Neuronal stem cell (in vitro differentiated cells): ENCODE measurements around the gene ARMC8.

Experiments
- DNase-seq: peaks from one replicate; pipeline ENCODE4 v3.0.0-alpha.2; 2013; ENCODE audit warnings: low spot score
- H2AFZ ChIP-seq: one replicate; pipeline ENCODE4 v1.6.1; 2013; ENCODE audit warnings: mild to moderate bottlenecking, low read length, inconsistent platforms
- H2AK5ac ChIP-seq: 2 replicates; pipeline ENCODE4 v1.6.1; 2013; ENCODE audit warnings: low read depth, mild to moderate bottlenecking, inconsistent platforms, low read length, moderate library complexity, mixed read lengths
- H2BK120ac ChIP-seq: 2 replicates; pipeline ENCODE4 v1.6.1; 2013; ENCODE audit warnings: low read depth, mild to moderate bottlenecking, inconsistent platforms, low read length, moderate library complexity, mixed read lengths
- H2BK12ac ChIP-seq: one replicate; pipeline ENCODE4 v1.6.1; 2013; ENCODE audit warnings: low read length, inconsistent platforms
- H2BK15ac ChIP-seq: 2 replicates; pipeline ENCODE4 v1.6.1; 2013; ENCODE audit warnings: mild to moderate bottlenecking, low read length, inconsistent platforms, mixed read lengths
- H2BK5ac ChIP-seq: one replicate; pipeline ENCODE4 v1.6.1; 2013; ENCODE audit warnings: inconsistent platforms, mild to moderate bottlenecking, low read length, moderate library complexity
- H3K14ac ChIP-seq: one replicate; pipeline ENCODE4 v1.6.1; 2013; ENCODE audit warnings: low read length, inconsistent platforms
- H3K18ac ChIP-seq: 2 replicates; pipeline ENCODE4 v1.6.1; 2013; ENCODE audit warnings: low read length, inconsistent platforms
- H3K23ac ChIP-seq: 2 replicates; pipeline ENCODE4 v1.6.1; 2013; ENCODE audit warnings: low read depth, mild to moderate bottlenecking, mixed read lengths, low read length, inconsistent platforms; ENCODE audit not compliant: poor library complexity
- H3K27ac ChIP-seq: replicated peaks from 3 replicates; pipeline ENCODE4 v1.5.1; 2013; ENCODE audit warnings: low read length, inconsistent platforms
- H3K27me3 ChIP-seq, 3 experiments: 2 replicates each; pipeline ENCODE4 v1.6.1; 2013; ENCODE audit warnings: low read length in 3 of 3, mild to moderate bottlenecking in 2 of 3, inconsistent platforms in 1 of 3, low read depth in 1 of 3, mixed read lengths in 1 of 3, moderate library complexity in 1 of 3; ENCODE audit not compliant: control insufficient read depth in 3 of 3, insufficient read depth in 3 of 3
- H3K36me3 ChIP-seq, 2 donors: replicated peaks in 1 of 2; 2 replicates each; pipeline ENCODE4 v1.6.1; 2013; ENCODE audit warnings: low read length in 2 of 2; ENCODE audit not compliant: control insufficient read depth in 2 of 2, insufficient read depth in 2 of 2
- H3K4ac ChIP-seq: 2 replicates; pipeline ENCODE4 v1.6.1; 2013; ENCODE audit warnings: inconsistent platforms, mild to moderate bottlenecking, low read length, moderate library complexity
- H3K4me1 ChIP-seq, 2 donors: 1 replicate in 1 of 2; 2 replicates in 1 of 2; pipeline ENCODE4 v1.6.1; 2013; ENCODE audit warnings: low read length in 2 of 2, low read depth in 1 of 2; ENCODE audit not compliant: control insufficient read depth in 2 of 2, insufficient read depth in 1 of 2
- H3K4me2 ChIP-seq: one replicate; pipeline ENCODE4 v1.6.1; 2013; ENCODE audit warnings: mild to moderate bottlenecking, low read length, inconsistent platforms; ENCODE audit not compliant: insufficient read depth, poor library complexity, severe bottlenecking
- H3K4me3 ChIP-seq, 2 donors: 2 replicates each; pipeline ENCODE4 v1.5.1; 2013; ENCODE audit warnings: low read length in 2 of 2, mild to moderate bottlenecking in 2 of 2, inconsistent platforms in 1 of 2, moderate library complexity in 1 of 2
- H3K79me1 ChIP-seq: one replicate; pipeline ENCODE4 v1.6.1; 2013; ENCODE audit warnings: low read depth, mild to moderate bottlenecking, inconsistent platforms, low read length, moderate library complexity
- H3K9ac ChIP-seq: one replicate; pipeline ENCODE4 v1.6.1; 2013; ENCODE audit warnings: mild to moderate bottlenecking, low read depth, low read length, inconsistent platforms; ENCODE audit not compliant: poor library complexity
- H3K9me3 ChIP-seq, 2 donors: replicated peaks in 1 of 2; 2 replicates each; pipeline versions ENCODE3 to v1.6.1; 2013; ENCODE audit warnings: low read length in 2 of 2, mild to moderate bottlenecking in 2 of 2, inconsistent platforms in 1 of 2, low read depth in 1 of 2, mixed read lengths in 1 of 2, moderate library complexity in 1 of 2; ENCODE audit not compliant: control insufficient read depth in 2 of 2, insufficient read depth in 1 of 2
- H4K8ac ChIP-seq: one replicate; pipeline ENCODE4 v1.6.1; 2013; ENCODE audit warnings: low read depth, mild to moderate bottlenecking, inconsistent platforms, low read length, moderate library complexity
- H4K91ac ChIP-seq: one replicate; pipeline ENCODE4 v1.6.1; 2013; ENCODE audit warnings: low read length, low read depth, mild to moderate bottlenecking, inconsistent platforms; ENCODE audit not compliant: poor library complexity
- WGBS, 2 donors: extraction: QIAGEN DNeasy Blood & Tissue Kit; methylation state at CpG; one replicate each; pipeline ENCODE4 v1.1.7; 2013; ENCODE audit warnings: missing lambda C conversion rate in 2 of 2, mixed read lengths in 1 of 2; ENCODE audit not compliant: insufficient read length in 2 of 2, insufficient replicate concordance in 1 of 2; ENCODE audit errors: extremely low coverage in 2 of 2; 5-methylcytosine and 5-hydroxymethylcytosine counted together

Gene ARMC8

DNA sequence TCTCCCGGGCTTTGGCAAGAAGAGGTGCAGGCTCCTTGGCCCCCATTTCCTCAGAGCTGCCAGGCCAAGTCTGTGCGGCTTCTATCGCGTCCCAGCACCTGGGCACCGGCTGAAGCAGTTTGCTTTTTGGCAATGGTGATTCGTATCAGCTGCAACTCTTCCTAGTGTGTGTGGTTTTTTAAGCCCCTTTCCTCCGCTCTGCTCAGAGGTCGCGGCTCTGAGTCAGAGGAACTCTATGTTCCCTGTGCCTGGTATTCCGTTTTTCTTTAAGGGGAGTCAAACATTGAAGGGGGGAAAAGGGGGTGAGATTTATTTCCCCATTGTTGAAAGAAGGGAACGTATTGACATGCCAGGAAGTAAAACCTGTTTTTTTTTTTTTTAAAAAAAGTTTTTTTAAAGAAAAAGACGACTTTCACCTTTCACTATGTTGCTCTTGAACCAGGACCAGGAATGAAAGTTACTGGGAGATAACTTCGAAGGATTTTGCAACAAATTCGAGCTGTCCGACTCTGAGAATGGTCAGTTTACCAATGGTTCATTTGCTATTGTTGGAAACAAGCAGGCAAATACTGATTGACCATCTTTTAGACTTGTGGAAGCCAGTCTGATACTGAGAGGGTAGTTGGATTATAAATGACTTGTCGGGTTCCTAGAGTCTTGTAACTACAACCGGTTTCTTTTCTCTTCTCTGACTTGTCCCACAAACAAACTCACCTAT, 1.1 kb downstream of the ARMC8 start:
- no peak overlapping the region for H3K27ac ChIP-seq
- H2BK120ac ChIP-seq: no peak overlapping the region
- no peak for DNase-seq

DNA sequence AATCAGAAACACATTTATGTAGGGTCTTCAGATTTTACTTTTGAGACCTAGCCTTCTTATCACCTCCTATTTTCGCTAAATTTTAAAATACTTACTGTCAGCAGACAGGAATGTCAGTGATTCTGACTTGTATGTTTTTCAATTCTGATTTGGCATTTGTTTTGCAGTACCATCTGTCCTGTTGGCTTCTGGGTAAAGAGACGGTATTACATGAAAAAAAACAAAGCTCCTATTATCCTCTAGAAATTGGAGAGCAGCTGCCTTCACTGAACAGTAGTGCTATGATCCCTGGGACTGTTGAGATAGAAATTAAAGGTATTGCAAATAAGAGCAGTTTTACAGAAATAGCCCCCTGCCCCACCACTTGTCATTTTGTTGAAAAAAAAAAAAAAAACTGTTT, 8.4 kb downstream of the ARMC8 start:
- Histone ChIP-seq H2BK12ac (no peak overlapping the region), H2AK5ac (no peak overlapping the region), H2BK120ac (no peak overlapping the region), H2BK5ac (no peak overlapping the region), H3K4me1 (peaks cover 0 to 1% of the 10 kb centered on the region in 2 donors), H3K27me3 (no peaks in the 10 kb centered on the region), H4K91ac (no peak overlapping the region), H3K79me1 (peaks cover 6% of the 10 kb centered on the region), H3K4ac (no peak overlapping the region), H3K4me3 (no peak overlapping the region), H3K14ac (no peak overlapping the region), H4K8ac (no peak overlapping the region), H3K36me3 (peaks cover 4 to 42% of the 10 kb centered on the region in 2 donors), H3K18ac (no peak overlapping the region), H2AFZ (no peak overlapping the region), H3K23ac (no peak overlapping the region), H3K9me3 (peaks cover 3 to 8% of the 10 kb centered on the region in 2 donors), H2BK15ac (no peak overlapping the region), H3K27ac (no peak overlapping the region), H3K9ac (no peak overlapping the region), H3K4me2 (no peak overlapping the region)
- WGBS, 2 donors: no CpG with 5 or more reads among the region's 2 CpGs
- DNase-seq: no peak

More for the DNA sequence above, 1.1 kb downstream of the ARMC8 start:
- Histone ChIP-seq H3K4me3 (peak overlapping the region; percentile 92 to 98), H4K8ac (no peak overlapping the region), H2BK15ac (no peak overlapping the region), H3K4me2 (peak overlapping the region; percentile 74), H2AFZ (peak overlapping the region; percentile 100), H3K4me1 (peaks cover 0 to 2% of the 10 kb centered on the region in 2 donors), H3K27me3 (peaks cover 0 to 19% (median 6%) of the 10 kb centered on the region in 3 experiments), H3K79me1 (peaks cover 2% of the 10 kb centered on the region), H3K4ac (no peak overlapping the region), H3K18ac (no peak overlapping the region), H3K23ac (no peak overlapping the region), H2BK12ac (no peak overlapping the region), H3K9me3 (peaks cover 1 to 8% of the 10 kb centered on the region in 2 donors), H2BK5ac (peak overlapping the region; percentile 40), H4K91ac (no peak overlapping the region), H2AK5ac (no peak overlapping the region), H3K36me3 (peaks cover 4 to 31% of the 10 kb centered on the region in 2 donors), H3K9ac (peak overlapping the region; percentile 94), H3K14ac (no peak overlapping the region)
- WGBS, 2 donors: no CpG with 5 or more reads among the region's 17 CpGs

- H2BK5ac ChIP-seq: no peak overlapping the region
- no peak overlapping the region for H3K4me3 ChIP-seq
- peaks cover 6% of the 10 kb centered on the region for H3K79me1 ChIP-seq
- H3K14ac ChIP-seq: no peak overlapping the region
- no peak overlapping the region for H2BK120ac ChIP-seq
- H3K4me1 ChIP-seq: peaks cover 0 to 1% of the 10 kb centered on the region in 2 donors
- 100% methylated on average over 1 of the region's 2 CpGs; no CpG with 5 or more reads in 1 of the 2 donors for WGBS, 2 donors
- no peak overlapping the region for H4K8ac ChIP-seq
- H3K27me3 ChIP-seq: no peaks in the 10 kb centered on the region
- H3K4ac ChIP-seq: no peak overlapping the region
- H3K9ac ChIP-seq: no peak overlapping the region
- no peak overlapping the region for H3K27ac ChIP-seq
- no peak overlapping the region for H2AK5ac ChIP-seq
- H2BK12ac ChIP-seq: no peak overlapping the region
- H2AFZ ChIP-seq: no peak overlapping the region
- H3K4me2 ChIP-seq: no peak overlapping the region
- no peak overlapping the region for H2BK15ac ChIP-seq
- H4K91ac ChIP-seq: no peak overlapping the region
- peaks cover 3 to 5% of the 10 kb centered on the region in 2 donors for H3K9me3 ChIP-seq
- H3K23ac ChIP-seq: no peak overlapping the region
- H3K18ac ChIP-seq: no peak overlapping the region
- peaks cover 3 to 37% of the 10 kb centered on the region in 2 donors for H3K36me3 ChIP-seq
- DNase-seq: no peak
Observed at GRCh38 chr3:138196023-138196422, 8.9 kb downstream of the ARMC8 start.

DNA sequence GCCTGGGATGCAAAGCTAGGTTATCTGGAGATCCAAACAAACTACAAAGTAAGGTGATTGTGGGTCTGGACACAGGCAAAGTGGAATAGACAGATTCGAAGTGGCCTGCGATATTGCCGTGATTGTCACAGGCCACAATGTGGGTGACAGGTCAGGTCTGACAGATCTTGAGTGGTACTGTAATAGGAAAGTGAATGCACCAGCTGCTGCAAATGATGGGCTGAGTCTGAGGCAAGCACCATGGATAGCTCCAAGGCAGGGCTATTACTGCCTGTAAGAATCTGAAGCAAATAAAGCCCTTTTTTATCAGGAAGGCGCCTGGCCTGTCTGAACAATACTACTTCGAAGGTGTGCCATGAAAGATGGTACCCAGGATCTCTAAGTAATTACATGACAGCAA, 10.0 kb downstream of the ARMC8 start:
- no peak overlapping the region for H3K23ac ChIP-seq
- peak overlapping the region; percentile 63 for H3K9ac ChIP-seq
- no peak overlapping the region for H3K14ac ChIP-seq
- H3K4me2 ChIP-seq: no peak overlapping the region
- H3K18ac ChIP-seq: no peak overlapping the region
- no peak overlapping the region for H2BK15ac ChIP-seq
- H3K36me3 ChIP-seq: peaks cover 2 to 27% of the 10 kb centered on the region in 2 donors
- H3K4me3 ChIP-seq: no peak overlapping the region
- no peak overlapping the region for H4K8ac ChIP-seq
- H4K91ac ChIP-seq: no peak overlapping the region
- H2BK12ac ChIP-seq: no peak overlapping the region
- WGBS, 2 donors: no CpG with 5 or more reads among the region's 5 CpGs
- H2AFZ ChIP-seq: no peak overlapping the region
- H3K27me3 ChIP-seq: no peaks in the 10 kb centered on the region
- no peak overlapping the region for H2AK5ac ChIP-seq
- H2BK5ac ChIP-seq: no peak overlapping the region
- DNase-seq: no peak
- no peak overlapping the region for H2BK120ac ChIP-seq
- peaks cover 4% of the 10 kb centered on the region for H3K79me1 ChIP-seq
- H3K27ac ChIP-seq: no peak overlapping the region
- H3K9me3 ChIP-seq: peaks cover 0 to 2% of the 10 kb centered on the region in 2 donors
- H3K4me1 ChIP-seq: peaks cover 0 to 1% of the 10 kb centered on the region in 2 donors
- H3K4ac ChIP-seq: no peak overlapping the region
